GM18508 (cell line): ENCODE data around the gene ZNF396.
A peak's percentile ranks its signal among the peaks of the same experiment; 100 is the strongest.

ENCODE experiments used
- ATAC-seq: cut with Tn5 transposase; IDR thresholded peaks from one replicate; pipeline ENCODE4 v1.9.1; 2021; ENCODE audit warnings: moderate number of reproducible peaks; ENCODE audit not compliant: insufficient read depth, unreplicated experiment

Gene ZNF396

DNA sequence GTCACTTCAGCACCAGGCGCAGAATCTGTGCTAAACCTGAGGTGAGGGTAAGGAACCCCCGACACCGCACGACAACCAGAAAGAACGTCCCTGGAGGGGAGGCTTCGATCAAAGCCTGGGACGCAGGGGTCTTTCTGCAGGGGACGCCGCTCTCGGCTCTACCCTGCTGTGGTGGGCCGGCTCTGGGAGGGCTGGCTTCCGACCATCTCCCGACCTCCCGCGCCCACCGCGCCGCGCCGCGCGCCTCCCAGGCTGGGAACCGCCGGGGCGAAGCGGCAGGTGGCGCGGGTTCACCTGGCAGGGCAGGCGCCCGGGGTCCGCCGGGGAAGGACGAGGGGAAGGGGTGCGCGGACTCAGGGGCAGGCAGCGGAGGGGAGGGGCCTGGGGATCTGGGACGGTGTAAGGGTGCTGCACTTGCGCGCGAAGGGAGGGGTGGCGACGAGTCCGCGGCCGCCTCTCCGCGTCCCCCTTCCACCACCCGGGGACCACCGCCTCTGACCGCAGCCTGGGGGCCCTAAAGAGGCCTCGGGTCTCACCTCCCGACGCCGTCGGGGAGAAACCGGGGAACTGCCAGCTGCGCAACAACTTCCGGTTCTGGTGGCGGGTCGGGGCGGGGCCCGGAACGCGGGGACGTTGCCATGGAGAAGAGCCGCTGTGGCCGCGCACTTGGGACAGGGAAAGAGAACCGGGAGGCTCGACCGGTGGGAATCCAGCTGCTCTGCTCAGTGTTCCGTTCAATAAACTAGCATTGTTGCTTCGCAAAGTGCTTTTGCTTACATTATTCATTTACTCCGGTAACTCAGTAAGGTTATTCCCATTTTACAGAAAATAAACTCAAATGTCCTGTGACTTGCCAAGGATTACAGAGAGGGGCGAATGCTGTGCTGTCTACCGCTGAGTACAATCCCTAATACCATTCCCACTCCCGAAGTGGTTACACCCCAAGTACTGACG lies at the start of gene ZNF396:
ZNF396 (minus strand) TSS at position 596 of the 954 bp plus-strand sequence. CDS start 3,045 bp downstream, outside the sequence.
- ATAC-seq = no peak

DNA sequence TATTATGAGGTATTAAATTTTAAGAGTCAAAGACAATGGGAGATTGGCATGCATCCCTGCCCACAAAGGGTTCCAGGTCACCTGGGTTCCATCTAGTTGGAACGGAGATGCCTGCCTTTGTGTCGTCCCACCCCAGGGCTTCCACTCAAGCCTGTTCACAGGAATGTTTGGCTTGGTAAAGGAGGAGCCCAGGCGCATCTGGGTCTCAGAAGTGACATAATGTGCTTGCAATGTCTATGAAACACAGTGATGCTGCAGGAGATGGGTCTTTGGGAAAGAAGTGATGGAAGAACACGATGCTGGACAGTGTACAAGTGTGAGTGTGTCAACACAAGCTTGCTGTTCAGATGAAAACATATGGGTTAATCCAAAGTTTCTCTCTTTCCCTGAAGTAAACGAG lies 49.6 kb upstream of the ZNF396 start:
- no peak for ATAC-seq

- ATAC-seq = no peak
These were observed 47.2 kb upstream of the ZNF396 start for GRCh38 chr18:35424356-35424755.

DNA sequence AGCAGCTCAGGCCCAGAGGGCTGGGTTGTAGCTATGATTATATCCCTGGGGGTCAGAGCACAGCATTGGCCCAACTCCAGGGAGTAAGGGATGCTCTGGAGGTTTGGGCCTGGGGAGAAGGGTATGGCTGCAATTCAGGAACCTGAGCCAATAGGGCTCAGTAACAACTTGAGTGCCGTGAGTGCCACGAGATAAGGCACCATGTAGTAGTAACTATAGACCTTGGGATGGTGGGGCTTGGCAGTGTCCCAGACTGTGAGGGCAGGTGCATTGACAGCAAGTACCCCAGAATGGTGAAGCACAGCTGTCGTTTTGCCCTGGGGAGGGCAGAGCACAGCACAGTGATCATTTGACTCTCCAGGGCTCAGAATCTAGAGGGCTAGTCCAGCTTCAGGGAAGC lies 45.1 kb upstream of the ZNF396 start:
- ATAC-seq = no peak

DNA sequence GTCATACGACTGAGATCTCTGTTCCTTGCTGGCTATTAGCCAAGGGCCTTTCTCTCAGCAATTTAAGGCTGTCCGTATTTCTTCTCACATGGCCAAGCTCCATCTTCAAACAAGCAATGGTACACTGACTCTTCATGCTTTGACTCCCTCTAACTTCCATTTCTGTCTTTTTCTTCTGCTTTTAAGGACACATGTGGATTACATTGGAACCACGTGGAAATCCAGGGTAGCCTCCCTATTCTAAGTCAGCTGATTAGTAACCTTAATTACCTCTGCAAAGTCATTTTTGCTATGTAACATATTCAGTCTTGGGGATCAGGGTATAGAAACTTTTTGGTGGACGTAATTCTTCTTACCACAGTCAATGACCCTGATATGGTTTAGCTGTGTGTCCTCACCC lies 41.5 kb upstream of the ZNF396 start:
- ATAC-seq = no peak

DNA sequence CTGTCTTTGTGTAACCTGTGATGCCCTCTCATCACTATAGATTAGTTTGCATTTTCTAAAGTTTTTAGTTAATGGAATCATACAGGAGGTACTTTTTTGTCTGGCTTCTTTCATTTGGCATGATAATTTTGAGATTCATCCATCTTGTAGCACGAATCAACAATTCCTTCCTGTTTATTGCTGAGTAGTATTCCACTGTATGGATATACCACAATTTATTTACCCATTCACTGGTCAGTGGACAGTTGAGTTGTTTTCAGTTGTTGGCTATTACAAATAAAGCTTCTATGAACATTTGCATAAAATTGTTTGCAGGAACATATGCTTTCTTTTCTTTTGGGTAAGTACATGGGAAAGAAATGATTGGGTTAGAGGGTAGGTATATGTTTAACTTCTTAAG lies 40.1 kb upstream of the ZNF396 start:
- no peak for ATAC-seq

- no peak for ATAC-seq
These were observed 38.5 kb upstream of the ZNF396 start for GRCh38 chr18:35415511-35416073.

- ATAC-seq = no peak
These were observed 36.0 kb upstream of the ZNF396 start for GRCh38 chr18:35413163-35413511.

DNA sequence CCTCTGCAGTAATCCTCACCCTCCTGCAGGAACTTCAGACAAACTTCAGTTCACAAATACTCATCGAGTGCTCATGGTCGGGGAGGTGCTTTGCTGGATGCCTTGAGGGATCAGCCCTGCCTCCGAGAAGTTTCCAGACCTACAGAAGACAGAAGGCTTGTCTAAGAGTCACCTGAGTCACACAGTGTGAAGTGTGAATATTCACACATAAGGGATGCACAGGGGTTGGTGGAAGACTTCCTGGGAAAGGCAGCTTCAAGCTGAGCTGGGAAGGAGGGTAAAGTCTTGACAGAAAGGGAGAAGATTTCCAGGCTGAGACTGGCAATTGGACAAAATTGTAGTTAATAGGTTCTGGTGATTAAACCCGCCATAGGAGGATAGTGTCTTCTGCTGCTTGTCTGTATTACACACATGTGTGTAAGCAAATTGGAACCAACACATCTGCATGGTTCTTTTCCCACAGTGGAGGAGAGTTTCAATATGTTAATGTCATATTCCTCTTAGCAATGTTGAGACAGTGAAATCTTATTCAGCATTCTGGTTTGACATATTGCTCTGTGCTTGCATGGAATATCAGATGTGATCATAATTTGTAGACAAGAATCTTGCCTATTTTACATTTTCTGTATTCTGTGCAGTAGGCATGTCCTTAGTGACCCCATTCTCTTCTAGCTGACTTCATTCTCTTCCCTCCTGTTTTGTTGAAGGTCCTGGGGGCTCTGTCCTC lies 34.7 kb upstream of the ZNF396 start:
- no peak for ATAC-seq

- peak; percentile 59 for ATAC-seq
These were observed 33.4 kb upstream of the ZNF396 start for GRCh38 chr18:35410561-35410960.

DNA sequence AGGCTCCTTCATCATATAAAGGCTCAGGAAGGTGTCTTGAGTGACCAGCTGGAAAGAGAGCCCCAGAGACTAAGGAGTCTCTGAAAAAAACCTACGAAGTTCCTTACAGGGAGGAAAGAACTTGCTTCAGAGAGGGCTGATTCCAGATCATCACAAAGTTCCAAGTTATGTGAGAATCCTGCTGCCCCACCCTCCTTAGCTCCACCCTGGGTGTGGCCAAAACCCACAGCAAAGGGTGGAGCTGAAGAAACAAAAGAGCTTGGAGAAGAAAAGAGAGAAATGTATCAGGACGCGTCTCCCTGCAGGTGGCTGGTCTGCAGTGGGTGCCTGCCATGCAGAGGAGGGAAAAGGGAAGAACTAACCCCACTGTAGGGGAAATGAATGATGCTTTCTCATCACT lies 32.8 kb upstream of the ZNF396 start:
- ATAC-seq = no peak

DNA sequence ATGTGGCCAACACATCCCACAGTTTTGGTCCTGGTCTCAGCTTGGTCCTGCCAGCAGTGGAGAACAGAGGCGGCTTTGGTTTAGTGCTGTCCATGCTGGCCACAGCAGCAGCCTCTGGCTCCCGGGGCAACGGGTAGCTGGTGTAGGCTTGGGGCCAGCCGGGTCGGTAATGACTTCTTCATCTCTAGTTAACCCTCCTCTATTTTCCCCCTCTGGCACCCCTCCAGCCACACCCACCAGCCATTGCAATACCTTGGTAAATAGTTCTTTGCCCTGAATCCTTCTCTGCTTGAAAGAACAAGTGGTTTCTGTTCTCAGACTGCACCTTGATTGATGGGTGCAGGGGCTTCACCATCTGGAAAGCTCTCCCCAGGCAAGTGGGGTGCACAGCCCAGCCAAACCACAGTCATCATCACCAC lies 31.7 kb upstream of the ZNF396 start:
- ATAC-seq = no peak

GRCh38 chr18:35407871-35408481 lies 30.8 kb upstream of the ZNF396 start:
- no peak for ATAC-seq

DNA sequence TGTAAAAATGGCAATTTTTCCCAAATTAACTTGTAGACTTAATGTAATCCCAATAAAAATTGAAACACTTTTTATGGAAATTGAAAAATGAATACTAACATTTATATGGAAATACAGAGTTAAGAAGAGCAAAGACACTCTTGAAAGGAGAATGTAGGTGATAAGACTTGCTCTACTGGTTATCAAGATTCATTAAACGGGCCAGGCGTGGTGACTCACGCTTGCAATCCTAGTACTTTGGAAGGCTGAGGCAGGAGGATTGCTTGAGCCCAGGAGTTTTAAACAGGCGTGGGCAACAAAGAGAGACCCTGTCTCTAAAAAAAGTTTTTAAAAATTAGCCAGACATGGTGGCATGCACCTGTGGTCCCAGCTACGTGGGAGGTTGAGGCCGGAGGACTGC lies 29.5 kb upstream of the ZNF396 start:
- ATAC-seq = no peak

DNA sequence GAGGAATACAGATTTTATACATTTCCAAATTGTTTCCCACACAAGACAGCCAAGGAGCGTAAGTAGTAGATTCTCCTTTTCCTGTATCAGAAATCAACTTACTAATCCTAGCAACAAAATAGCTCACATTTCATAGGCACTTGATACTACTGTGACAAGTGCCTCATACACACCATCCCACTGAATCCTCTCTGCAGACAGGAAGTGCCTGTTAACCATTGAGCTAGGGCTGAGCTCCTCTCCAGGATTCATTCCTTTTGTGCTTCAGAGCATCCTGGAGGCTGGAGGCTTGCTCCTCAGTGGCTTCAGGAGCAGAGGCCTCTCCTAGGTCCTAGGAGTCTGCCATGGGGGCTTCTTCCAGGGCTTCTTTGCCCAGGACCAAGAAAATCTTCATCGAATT lies 20.8 kb upstream of the ZNF396 start:
- ATAC-seq = no peak

- no peak for ATAC-seq
These were observed 16.6 kb upstream of the ZNF396 start for GRCh38 chr18:35393716-35394115.

DNA sequence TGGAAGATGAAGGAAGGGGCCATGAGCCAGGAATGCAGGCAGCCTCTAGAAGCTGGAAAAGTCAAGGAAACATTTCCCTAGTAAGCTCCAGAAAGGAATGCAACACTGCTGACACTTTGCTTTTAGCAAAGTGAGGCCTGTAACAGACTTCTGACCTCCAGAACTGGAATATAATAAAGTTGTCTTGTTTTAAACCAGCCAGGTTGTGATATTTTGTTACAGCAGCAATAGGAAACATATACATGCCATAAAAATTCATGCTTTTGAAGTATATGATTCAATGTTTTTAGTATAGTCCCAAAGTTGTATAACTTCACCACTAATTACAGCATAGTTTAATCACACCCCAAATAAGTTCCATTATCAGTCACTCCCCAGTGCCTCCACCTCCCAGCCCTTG lies 15.2 kb upstream of the ZNF396 start:
- ATAC-seq = no peak

- ATAC-seq = no peak
These were observed 14.0 kb upstream of the ZNF396 start for GRCh38 chr18:35390951-35391700.

- ATAC-seq = no peak
These were observed 12.0 kb upstream of the ZNF396 start for GRCh38 chr18:35389095-35389618.

DNA sequence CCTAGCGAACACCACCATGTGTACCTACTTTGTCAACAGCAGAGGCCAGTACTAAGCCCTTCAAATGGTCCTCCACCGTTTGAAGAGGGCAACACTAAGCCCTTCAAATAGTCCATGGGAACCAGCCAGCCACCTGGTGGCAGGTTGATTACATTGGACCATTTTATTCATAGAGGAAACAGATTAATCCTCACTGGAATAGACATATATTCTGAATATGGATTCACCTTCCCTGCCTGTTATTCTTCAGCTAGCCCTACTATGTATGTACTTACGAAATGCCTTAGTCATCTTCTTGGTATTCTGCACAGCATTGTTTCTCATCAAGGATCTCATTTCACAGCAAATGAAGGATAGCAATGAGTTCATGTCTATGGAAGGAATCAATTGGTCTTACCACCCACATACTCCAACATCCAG lies 10.0 kb upstream of the ZNF396 start:
- no peak for ATAC-seq
